GM19468 (cell line): ENCODE measurements around the gene NPTX1.

ENCODE experiments used
- ATAC-seq: cut with Tn5 transposase; IDR thresholded peaks from one replicate; pipeline ENCODE4 v1.9.1; 2021; ENCODE audit warnings: mild to moderate bottlenecking, moderate library complexity, moderate number of reproducible peaks; ENCODE audit not compliant: unreplicated experiment; ENCODE audit errors: extremely low read depth

Gene NPTX1

DNA sequence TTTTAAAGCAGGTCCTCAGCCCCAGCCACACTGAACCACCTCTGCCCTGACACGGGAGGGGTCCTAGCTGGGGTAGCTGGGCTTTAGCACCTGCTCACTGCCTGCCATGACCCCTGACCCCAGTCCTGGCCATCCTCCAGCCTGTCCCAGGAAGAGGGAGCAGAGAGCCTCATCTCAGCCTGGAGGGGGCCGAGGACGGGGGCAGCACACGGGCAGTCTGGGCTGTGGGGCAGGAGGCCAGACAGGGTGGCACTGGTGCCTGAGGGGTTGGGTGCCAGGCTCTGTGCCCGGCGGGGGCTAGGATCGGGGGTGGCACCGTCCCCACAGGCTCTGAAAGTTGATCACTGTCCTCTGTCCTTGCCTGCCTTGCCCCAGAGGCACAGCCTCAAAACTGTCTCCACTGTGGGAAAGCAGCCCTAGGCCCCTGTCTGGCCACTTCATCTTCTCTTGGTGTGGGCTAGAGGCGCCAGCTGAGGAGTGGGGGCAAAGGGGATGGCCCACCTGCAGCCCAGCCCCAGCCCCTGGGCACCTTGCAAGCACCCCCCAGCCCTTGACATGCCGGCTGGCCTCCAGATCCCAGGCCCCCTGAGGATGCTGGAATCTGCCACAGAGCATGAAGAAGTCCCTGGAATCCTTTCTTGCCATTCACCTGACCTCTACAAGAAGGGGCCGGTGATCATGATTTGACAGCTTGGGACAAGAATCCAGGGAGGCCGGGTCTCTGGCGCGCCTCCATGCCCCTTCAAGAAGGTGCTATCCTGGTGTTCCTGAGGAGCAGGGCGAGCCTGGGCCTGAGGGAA, 45.8 kb downstream of the NPTX1 start:
- ATAC-seq = no peak

- no peak for ATAC-seq
Measured at GRCh38 chr17:80429356-80430275, 46.8 kb downstream of the NPTX1 start.

- ATAC-seq = no peak
Measured at GRCh38 chr17:80428796-80429195, 47.6 kb downstream of the NPTX1 start.

GRCh38 chr17:80428363-80428762, 48.0 kb downstream of the NPTX1 start:
- ATAC-seq = no peak

- ATAC-seq = no peak
Measured at GRCh38 chr17:80427366-80428282, 48.8 kb downstream of the NPTX1 start.

- peak; percentile 46 for ATAC-seq
Measured at GRCh38 chr17:80426671-80427326, 49.6 kb downstream of the NPTX1 start.

DNA sequence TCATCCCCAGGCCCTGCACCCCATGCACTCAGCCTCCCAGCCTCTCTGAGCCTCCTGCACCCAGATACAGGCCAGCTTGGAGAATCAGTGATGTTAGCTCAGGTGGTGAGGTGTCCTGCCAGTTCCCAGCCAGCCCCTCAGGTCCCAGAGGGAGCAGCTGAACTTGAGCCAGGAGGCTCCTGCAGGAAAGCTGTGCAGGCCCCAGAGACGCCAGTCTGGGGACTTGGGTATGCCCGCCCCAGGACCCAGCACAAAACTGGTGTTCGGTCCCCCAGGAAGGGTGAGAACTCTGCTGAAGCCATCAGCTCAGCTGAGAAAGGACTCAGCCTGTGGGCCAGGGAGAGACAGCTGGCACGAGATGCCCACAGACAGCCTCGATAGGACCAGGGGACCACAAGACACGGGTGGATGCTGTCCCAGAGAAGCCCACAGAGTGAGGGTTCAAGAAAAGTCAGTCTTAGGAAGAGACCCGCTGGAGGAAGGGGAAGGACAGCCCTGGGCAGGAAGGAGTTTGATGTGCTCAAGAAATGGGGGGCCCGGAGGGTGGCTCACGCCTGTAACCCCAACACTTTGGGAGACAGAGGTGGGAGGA, 50.5 kb downstream of the NPTX1 start:
- no peak for ATAC-seq

- ATAC-seq = no peak
Measured at GRCh38 chr17:80424878-80425765, 51.3 kb downstream of the NPTX1 start.

DNA sequence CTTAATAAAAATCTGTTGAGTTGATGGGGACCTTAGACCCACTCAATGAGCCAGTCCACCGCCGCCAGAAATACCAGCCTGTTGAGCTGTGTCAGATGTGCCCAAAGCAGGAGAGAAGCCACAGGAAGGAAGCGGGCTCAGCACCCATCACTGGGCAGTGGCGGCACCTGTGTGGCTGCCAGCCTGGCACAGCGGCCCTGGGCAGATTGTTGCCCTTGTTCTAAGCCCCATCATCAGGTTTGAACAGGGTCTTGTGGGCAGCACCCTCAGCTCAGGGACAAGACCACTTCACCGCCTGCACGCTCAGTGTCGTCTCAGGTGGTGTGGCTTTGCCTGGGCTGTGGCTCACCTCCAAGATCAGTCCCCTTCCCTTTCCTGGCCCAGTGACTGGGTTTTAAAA, 52.1 kb downstream of the NPTX1 start:
- ATAC-seq = no peak

DNA sequence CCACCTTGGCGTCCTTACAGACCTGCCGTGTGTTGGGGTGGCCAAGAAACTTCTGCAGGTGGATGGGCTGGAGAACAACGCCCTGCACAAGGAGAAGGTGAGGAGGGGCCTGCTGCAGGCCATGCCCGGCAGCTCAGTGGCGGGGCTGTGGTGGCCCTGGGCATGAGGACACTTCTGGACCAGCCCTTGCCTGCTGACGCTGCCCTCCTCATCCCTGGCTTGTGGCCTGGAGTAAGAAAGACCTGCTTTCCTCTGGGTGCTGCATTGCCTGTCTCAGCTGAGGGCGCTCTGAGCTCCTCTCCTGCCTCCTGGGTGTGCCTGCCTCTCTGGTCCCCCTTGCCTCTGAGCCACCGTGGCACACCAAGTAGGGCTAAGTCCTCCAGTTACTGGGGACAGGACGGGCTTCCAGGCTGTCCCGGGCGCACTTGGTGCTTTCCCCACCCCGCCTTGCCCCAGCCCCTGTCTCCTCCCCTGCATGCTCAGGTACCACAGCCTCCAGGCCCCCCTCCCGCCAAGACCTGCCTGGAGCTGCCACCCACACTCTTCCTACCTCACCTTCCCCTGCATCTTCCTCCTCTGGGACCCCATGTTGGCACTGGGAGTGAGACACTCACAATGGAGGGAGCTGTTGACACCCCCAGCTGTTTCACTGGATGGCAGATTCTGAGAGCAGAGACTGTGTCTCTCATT, 52.7 kb downstream of the NPTX1 start:
- no peak for ATAC-seq

DNA sequence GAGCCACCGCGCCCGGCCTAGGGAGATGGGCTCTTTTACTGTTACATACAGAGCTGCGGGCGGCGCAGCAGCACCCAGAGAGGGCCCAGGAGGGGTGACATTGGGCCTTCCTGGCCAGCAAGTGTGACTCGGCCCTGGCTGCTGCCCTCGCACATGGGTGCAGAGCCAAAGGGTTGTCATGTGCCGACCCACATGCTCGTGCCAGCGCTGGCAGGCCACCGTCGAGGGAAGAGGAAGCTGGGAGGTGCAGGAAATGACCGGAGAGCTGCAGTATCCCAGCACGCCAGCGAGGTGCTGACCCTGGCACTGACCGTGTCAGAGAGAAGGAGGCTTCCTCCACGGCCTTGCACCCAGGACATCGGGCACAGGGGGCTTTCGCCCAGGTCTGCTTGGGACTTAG, 53.4 kb downstream of the NPTX1 start:
- no peak for ATAC-seq

GRCh38 chr17:80422276-80422675, 54.1 kb downstream of the NPTX1 start:
- no peak for ATAC-seq

GRCh38 chr17:80421381-80422090, 54.9 kb downstream of the NPTX1 start:
- ATAC-seq = no peak

DNA sequence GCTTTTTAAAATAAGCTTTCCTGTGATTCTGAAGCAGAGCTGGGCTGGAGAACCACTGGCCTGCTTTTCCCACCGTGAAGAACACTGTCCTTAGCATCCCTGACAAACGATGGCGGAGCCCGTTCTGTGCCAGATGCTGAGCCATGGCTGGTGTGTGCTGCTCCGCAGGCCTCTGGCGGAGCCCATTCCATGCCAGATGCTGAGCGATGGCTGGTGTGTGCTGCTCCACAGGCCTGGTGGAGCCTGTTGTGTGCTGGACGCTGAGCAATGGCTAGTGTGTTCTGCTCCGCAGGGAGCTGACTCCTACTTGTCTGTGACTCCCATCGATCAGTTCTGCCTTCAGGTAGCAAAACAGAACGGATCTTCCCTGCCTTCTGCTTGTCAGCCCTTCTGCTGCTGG, 57.2 kb downstream of the NPTX1 start:
- no peak for ATAC-seq

DNA sequence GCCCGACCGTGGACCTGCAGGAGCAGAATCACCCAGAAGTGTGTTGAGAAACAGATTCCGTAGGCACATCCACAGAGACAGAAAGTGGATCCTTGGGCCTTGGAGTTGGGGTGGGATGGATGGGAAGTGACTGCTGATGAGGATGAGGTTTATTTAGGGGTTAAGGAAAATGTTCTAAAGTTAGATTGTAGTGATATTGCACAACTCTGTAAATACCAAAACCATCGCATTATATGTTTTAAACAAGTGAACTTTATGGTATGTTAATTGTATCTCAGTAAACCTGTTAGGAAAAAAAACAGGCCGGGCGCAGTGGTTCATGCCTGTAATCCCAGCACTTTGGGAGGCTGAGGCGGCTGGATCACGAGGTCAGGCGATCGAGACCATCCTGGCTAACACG, 57.8 kb downstream of the NPTX1 start:
- no peak for ATAC-seq
